Activated naive CD4-positive, alpha-beta T cell treated with anti-CD3 and anti-CD28 coated beads, Interleukin-2, amount 10 ng/mL, durations not matched to agents 7 days and 5 days (primary cell): ENCODE data around the gene GRAP.
"Not testable (repeated sequence)": the region's sequence is repeated elsewhere in the genome, so short reads cannot be mapped to it uniquely, and the experiment has no call there.

Experiments used
- CTCF ChIA-PET: fragments of 350-600 bp; sonication (Branson Sonifier 250); formaldehyde crosslinking; loops from one replicate; lab custom pipeline; 2021; ENCODE audit warnings: antibody characterized with exemption; lab: Charles Lee
- DNase-seq: peaks from one replicate; pipeline ENCODE4 v3.0.0-alpha.2; 2020
- H3K27ac Mint-ChIP-seq: one replicate; pipeline ENCODE4 v1.8.0; 2021; ENCODE audit warnings: mild to moderate bottlenecking, moderate library complexity, mixed read lengths
- H3K27me3 Mint-ChIP-seq: one replicate; pipeline ENCODE4 v1.8.0; 2021; ENCODE audit warnings: mild to moderate bottlenecking, mixed read lengths
- H3K36me3 Mint-ChIP-seq: one replicate; pipeline ENCODE4 v1.8.0; 2021; ENCODE audit warnings: mixed read lengths
- H3K4me1 Mint-ChIP-seq: one replicate; pipeline ENCODE4 v1.8.0; 2021; ENCODE audit warnings: mixed read lengths
- H3K4me3 Mint-ChIP-seq: one replicate; pipeline ENCODE4 v1.8.0; 2021; ENCODE audit warnings: mild to moderate bottlenecking, moderate library complexity, mixed read lengths
- H3K9me3 Mint-ChIP-seq: one replicate; pipeline ENCODE4 v1.8.0; 2021; ENCODE audit warnings: mixed read lengths

Gene GRAP

DNA sequence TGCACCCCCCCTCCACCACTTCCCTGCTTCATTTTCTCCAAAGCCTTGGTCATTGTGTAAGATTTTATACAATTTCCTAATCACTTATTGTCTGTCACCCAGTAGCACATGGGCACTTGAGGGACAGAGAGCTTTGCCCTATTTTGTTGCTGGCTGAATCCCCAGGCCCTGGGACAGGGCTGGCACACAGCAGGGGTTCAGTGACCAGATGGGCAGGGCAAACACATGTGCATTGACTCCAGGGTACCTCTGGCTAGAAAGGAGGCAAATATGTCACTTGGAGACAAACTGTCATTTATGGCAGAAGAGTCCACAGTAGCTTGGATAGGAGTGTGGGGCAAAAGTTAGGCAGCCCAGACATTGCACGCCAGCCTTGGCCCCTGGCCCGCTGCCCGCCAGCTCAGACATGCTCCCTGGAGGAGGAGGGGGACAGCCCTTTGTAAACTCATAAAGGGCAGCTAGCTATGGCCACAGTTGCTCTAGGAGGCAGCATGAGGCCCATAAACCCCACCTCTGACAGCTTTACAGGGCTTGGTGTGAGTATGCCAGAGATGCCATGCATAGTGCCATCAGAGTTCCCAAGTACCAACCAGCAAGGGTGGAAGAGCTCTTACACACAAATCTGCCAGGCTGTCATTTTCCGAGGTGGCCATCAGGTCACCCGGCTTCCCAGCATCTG, 15.8 kb downstream of the GRAP start:
- CTCF ChIA-PET, H3K27me3 Mint-ChIP-seq, H3K36me3 Mint-ChIP-seq, H3K4me1 Mint-ChIP-seq, DNase-seq, H3K9me3 Mint-ChIP-seq, H3K27ac Mint-ChIP-seq, H3K4me3 Mint-ChIP-seq: not testable (repeated sequence)

DNA sequence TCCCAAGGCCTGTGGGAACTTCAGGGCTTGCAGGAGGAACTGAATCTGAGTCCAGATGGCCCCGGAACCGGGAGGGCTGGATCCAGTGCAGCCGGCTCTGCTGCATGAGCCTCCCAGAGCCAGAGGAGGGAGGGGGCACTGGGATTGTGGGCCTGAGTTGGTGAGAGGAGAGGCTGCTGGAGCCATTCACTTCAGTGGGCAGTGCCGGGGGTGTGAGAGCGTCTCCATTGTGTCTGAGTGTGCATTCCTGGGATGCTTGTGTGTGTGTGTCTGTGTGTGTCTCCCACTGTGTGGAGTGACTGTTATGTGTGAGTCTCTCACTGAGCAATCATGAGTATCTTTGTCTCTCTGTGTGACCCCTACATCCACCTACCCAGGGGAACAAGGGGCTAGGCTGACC, 17.0 kb downstream of the GRAP start:
- H3K27ac Mint-ChIP-seq, H3K4me1 Mint-ChIP-seq, DNase-seq, CTCF ChIA-PET, H3K4me3 Mint-ChIP-seq, H3K9me3 Mint-ChIP-seq, H3K36me3 Mint-ChIP-seq, H3K27me3 Mint-ChIP-seq: not testable (repeated sequence)

DNA sequence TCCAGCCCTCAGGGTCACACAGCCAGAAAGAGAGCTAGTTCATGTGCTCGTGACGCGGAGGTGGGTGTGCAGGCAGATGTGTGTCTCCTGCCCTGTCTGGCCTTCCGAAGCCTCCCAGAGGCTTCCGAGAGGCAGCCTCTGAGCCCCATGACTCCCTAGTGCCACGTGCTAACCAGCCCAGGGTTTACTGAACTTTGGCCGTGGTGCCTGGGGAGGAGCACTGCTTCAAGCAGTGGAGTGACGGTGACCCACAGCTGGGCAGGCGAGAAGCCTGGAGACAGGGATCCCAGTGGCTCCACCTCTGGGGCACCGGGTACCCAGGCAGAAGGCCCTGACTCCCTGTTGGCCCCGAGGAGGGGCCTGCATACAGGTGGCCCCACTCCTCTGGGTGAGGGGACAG, 18.1 kb downstream of the GRAP start:
- H3K4me1 Mint-ChIP-seq = peaks cover 13% of the 10 kb centered on the region
- not testable (repeated sequence) for DNase-seq

DNA sequence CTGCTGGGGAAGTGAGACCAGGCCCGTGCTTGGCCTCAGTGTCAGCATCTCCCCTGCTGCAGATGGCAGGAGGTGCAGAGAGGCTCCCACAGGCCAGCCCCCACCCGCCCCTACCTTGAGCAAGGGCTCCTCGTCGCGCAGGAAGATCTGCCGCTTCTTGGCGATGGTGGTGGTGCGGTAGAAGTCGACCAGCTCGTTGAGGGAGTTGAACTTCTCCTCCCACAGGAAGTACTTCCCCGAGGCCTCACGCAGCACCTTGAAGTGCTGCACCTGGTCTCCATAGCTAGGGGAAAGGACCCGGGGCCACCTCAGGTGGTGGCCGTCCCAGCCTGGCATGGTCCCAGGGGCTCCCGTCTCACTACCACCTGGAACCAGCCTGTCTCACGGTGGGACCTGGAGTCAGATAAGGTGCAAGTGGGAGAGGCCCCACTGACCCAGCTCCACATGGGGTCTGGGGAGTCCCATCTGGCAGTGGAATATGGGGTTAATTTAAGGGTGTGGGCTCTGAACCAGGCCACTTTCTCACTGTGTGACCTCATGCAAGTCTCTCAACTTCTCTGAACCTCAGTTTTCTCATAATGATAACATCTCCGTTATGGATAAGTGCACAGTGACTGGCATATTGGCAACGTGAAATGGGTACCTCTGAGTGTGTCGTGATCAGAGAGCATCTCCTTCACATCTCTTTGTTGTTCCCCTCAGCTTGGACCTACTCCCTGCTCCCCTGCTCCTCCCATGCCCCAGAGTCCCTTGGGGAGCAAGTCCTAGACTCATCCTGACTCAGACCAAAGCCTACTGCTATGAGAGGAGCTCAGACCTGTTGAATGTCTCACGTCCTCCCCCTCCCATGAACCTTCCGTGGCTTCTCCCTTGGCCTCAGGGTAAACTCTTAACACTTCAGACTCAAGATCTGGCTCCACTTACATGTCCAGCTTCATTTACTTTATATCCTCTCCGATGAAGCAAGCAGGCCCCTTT, 22.4 kb downstream of the GRAP start:
- H3K27ac Mint-ChIP-seq = peak overlapping the region; percentile 73
- peaks cover 30% of the 10 kb centered on the region for H3K36me3 Mint-ChIP-seq
- no peak overlapping the region for H3K4me3 Mint-ChIP-seq
- H3K27me3 Mint-ChIP-seq = no peaks in the 10 kb centered on the region
- H3K9me3 Mint-ChIP-seq = no peaks in the 10 kb centered on the region
- CTCF ChIA-PET = interaction anchor here (1.5 to 2.3 kb wide), 2 partner anchors 64 to 399 kb away, joined by 4 to 9 read pairs; no protein-coding TSS in a partner anchor
- DNase-seq = peak; percentile 44
- peaks cover 20% of the 10 kb centered on the region for H3K4me1 Mint-ChIP-seq

More for the DNA sequence above, 18.1 kb downstream of the GRAP start:
- peaks cover 10% of the 10 kb centered on the region for H3K36me3 Mint-ChIP-seq
- H3K4me3 Mint-ChIP-seq, H3K27ac Mint-ChIP-seq, CTCF ChIA-PET, H3K9me3 Mint-ChIP-seq, H3K27me3 Mint-ChIP-seq: not testable (repeated sequence)

DNA sequence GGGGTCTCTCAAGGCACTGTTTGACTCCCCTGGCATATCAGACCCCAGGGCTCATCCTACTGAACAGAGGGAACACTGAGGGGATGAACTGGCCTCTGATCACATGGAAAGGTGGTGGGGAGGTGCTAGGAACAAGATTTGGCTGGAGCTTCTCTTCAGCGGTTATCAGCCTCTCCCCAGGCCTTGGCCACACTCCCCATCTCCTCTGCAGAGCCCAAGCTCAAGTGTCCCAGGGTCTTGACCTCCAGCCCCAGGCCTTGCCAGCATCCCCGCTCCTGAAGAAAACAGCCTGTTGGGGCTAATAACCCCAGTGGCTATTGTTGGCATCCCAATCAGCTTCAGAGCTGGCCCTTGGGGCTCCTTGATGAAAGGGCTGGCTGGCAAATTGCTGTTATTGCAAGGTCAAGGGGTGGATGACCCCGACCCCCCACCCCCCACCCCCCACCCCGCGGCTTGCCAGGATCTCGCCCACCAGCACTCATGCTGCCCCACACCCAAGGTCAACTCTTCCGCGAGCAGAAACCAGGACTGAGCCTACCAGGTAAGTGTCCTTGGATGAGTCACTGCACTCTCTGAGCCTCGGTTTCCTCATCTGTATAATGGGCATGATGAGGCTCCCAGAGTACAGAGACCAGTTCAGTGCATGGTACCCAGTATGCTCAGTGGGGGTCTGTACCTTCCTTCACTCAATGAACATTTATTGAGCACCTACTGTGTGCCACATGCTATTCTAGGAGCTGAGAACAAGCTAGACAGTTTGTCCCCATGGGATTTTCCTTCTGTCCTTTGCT, 23.4 kb downstream of the GRAP start:
- no peaks in the 10 kb centered on the region for H3K27me3 Mint-ChIP-seq
- peak overlapping the region; percentile 73 for H3K27ac Mint-ChIP-seq
- CTCF ChIA-PET = interaction anchor here (1.5 to 2.3 kb wide), 2 partner anchors 63 to 398 kb away, joined by 4 to 9 read pairs; no protein-coding TSS in a partner anchor
- H3K4me1 Mint-ChIP-seq = peaks cover 20% of the 10 kb centered on the region
- no peak overlapping the region for H3K4me3 Mint-ChIP-seq
- H3K36me3 Mint-ChIP-seq = peaks cover 36% of the 10 kb centered on the region
- no peak for DNase-seq
- H3K9me3 Mint-ChIP-seq = no peaks in the 10 kb centered on the region

DNA sequence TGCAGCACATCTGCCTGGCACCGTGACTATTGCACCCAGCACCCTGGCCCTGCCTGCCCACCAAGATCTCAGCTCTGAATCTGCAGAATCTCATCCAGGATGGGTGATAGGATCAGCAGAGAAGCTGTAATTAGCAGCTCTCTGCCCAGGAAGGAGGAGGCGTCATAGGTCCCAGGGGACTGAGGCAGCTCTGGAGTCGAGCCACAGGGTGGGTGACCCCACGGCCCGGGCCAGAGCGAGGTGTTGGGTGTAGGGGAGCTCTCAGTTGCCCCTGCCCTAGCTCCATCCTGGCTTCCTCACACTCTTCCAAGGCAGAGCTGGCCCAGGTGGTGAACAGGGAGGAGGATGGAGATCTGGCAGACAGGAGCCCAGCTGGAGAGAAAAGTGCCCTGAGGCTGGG, 24.0 kb downstream of the GRAP start:
- peak overlapping the region; percentile 54 for H3K27ac Mint-ChIP-seq
- H3K4me3 Mint-ChIP-seq = no peak overlapping the region
- peaks cover 20% of the 10 kb centered on the region for H3K4me1 Mint-ChIP-seq
- no peak for DNase-seq
- H3K27me3 Mint-ChIP-seq = peaks cover under 1% of the 10 kb centered on the region
- H3K36me3 Mint-ChIP-seq = peaks cover 36% of the 10 kb centered on the region
- CTCF ChIA-PET = interaction anchor here (1.5 to 2.3 kb wide), 2 partner anchors 61 to 62 kb away, joined by 3 to 9 read pairs; no protein-coding TSS in a partner anchor
- no peaks in the 10 kb centered on the region for H3K9me3 Mint-ChIP-seq

DNA sequence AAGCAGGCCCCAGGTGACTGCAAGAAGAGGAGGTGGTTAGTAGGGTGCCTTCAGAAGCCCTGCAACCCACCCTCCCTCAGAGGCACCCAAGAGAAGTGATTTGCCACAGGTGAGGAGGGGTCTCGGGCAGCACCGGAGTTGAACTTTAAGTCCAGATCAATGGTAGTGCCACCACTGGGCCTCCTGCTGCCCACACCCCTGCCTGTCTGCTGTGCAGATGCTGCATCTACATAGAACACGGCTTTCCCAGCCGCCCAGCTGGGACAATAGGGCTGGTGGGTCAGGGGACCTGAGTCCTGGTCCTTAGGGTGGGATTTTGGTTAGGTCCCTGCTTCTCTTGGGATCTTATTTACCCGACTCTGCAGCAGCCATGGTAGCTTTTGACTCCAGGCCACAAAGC, 24.6 kb downstream of the GRAP start:
- peaks cover 7% of the 10 kb centered on the region for H3K27me3 Mint-ChIP-seq
- no peaks in the 10 kb centered on the region for H3K9me3 Mint-ChIP-seq
- peaks cover 36% of the 10 kb centered on the region for H3K36me3 Mint-ChIP-seq
- H3K4me1 Mint-ChIP-seq = peaks cover 20% of the 10 kb centered on the region
- CTCF ChIA-PET = interaction anchor here (1.5 kb wide), 1 partner anchor 61 kb away, joined by 3 read pairs; no protein-coding TSS in a partner anchor
- DNase-seq = no peak
- H3K27ac Mint-ChIP-seq = peak overlapping the region; percentile 28
- no peak overlapping the region for H3K4me3 Mint-ChIP-seq

DNA sequence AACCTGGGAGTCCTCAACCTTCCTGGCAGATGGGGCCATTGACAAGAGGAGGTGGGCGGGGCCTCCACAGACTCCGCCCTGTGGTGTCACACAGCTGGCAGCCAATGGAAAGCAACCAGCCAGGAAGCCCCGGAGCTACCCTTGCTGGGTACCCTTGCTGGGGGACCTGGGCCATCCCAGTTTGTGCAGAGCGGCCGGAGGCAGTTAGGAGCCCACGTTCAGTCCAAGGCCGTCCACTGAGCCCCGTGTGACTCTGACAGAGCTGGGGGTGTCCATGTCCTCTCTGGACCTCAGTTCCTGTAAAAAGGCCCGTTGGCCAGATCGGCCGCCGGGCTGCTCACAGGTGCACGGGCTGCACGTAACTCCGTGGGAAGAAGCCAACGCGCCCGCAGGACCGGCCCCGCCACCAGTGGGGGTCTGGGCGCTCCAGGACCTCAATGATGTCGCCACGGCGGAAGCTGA, 25.1 kb downstream of the GRAP start:
- DNase-seq = peak; percentile 50
- CTCF ChIA-PET = interaction anchor here (1.5 kb wide), 1 partner anchor 60 kb away, joined by 3 read pairs; no protein-coding TSS in a partner anchor
- Mint-ChIP-seq H3K4me1 (peaks cover 20% of the 10 kb centered on the region), H3K9me3 (no peaks in the 10 kb centered on the region), H3K36me3 (peaks cover 36% of the 10 kb centered on the region), H3K4me3 (no peak overlapping the region), H3K27me3 (peaks cover 11% of the 10 kb centered on the region), H3K27ac (no peak overlapping the region)

DNA sequence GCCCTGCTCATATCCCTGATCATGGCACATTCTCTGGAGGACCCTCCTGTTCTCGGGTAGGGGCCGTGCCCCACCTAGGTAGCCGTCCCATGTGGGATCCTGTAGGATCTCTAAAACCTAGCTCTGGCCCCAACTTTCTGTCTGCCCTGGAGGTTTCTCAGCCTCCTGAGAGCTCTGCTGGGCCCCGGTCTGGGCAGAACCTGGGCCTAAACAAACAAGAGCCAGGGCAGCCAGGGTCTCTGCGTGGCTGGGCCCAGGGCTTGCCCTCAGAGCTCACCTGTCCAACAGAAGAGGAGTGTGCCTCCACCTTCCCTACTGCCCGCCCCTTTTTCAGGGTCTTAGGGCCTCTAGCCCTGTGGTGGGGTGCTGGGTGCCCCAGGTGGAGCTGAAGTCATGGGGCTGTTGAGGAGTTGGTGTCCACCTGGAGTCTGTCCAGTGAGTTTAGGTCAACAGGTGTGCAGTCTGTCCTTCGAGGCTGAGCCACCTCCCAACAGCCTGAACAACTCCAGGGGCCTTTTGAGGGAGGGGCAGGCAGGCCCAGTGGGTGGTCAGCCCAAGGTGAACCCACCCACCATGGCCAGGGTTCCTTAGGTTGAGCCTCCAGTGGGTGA, 25.6 kb downstream of the GRAP start:
- Mint-ChIP-seq H3K36me3 (peaks cover 36% of the 10 kb centered on the region), H3K4me1 (peaks cover 20% of the 10 kb centered on the region), H3K27me3 (peaks cover 17% of the 10 kb centered on the region)
- not testable (repeated sequence) for H3K9me3 Mint-ChIP-seq, DNase-seq, H3K27ac Mint-ChIP-seq, H3K4me3 Mint-ChIP-seq
- CTCF ChIA-PET = interaction anchor here (1.5 kb wide), 1 partner anchor 60 kb away, joined by 3 read pairs; no protein-coding TSS in a partner anchor

DNA sequence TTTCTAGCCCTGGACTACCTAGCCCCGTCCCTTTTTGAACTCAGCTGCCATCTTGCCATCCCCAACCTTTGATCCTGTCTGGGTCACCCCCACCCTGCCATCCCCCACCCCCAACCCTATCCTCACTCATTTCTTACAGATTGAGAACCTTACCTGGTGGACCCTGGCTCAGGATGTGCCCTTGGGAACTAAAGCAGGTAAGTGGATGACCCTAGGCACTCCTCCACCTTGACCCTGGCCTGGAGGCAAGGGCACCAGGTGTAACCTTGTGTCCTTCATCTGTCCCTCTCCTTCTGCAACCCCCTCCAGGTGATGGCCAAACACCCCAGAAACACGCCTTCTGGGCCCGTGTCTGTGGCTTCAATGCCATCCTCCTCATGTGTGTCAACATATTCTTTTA, 26.7 kb downstream of the GRAP start:
- peaks cover 20% of the 10 kb centered on the region for H3K4me1 Mint-ChIP-seq
- H3K27me3 Mint-ChIP-seq = peaks cover 26% of the 10 kb centered on the region
- DNase-seq = no peak
- CTCF ChIA-PET = no interaction called here
- peaks cover 36% of the 10 kb centered on the region for H3K36me3 Mint-ChIP-seq
- H3K9me3 Mint-ChIP-seq = no peaks in the 10 kb centered on the region
- peak overlapping the region; percentile 73 for H3K27ac Mint-ChIP-seq
- H3K4me3 Mint-ChIP-seq = no peak overlapping the region

DNA sequence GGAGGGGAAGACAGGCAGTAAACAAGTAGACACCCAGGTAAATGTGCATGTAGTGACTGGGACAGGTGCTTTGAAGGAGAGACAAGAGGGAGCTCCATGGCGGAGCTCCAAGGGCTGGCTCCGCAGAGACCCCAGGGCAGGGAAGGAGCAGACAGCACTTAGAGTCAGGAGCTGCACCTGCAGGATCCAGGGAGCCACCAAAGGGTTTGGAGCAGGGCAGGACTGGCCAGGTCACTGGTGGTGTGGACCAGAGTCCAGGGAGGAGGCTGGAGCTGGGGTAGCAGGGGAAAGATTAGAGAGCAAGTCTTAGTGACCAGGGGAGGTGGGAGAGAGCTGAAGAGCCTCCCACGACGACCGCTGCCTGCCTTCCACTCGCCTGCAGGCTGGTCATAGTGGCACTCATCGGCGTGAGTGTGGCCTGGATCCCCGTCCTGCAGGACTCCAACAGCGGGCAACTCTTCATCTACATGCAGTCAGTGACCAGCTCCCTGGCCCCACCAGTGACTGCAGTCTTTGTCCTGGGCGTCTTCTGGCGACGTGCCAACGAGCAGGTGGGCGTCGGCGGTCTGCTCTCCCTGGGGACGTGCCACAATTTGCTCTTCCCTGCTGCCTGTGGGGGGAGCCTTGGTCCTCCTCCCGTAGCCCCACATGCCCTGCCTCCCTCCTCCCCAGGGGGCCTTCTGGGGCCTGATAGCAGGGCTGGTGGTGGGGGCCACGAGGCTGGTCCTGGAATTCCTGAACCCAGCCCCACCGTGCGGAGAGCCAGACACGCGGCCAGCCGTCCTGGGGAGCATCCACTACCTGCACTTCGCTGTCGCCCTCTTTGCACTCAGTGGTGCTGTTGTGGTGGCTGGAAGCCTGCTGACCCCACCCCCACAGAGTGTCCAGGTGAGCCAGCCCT, 27.5 kb downstream of the GRAP start:
- H3K27ac Mint-ChIP-seq = peak overlapping the region; percentile 53
- peaks cover 31% of the 10 kb centered on the region for H3K36me3 Mint-ChIP-seq
- no peak overlapping the region for H3K4me3 Mint-ChIP-seq
- H3K9me3 Mint-ChIP-seq = no peaks in the 10 kb centered on the region
- peaks cover 13% of the 10 kb centered on the region for H3K4me1 Mint-ChIP-seq
- peaks cover 32% of the 10 kb centered on the region for H3K27me3 Mint-ChIP-seq
- no peak for DNase-seq
- CTCF ChIA-PET = no interaction called here

DNA sequence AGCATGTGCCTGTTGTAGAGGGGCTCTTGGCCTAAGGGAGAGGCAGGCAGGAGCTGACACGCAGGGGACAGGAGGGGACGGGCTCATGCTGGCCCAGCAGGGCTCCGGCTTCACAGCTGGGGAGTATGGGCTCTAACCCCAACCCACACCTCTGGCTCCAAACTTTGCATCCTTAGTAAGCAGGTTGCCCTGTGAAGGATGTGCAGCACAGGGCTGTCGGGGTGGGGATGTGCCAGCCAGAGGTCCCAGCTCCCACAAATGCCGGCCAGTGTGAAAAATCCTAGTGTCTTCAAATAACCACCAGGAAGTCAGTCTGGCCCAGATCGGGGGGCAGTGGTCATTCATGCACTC, 28.2 kb downstream of the GRAP start:
- DNase-seq = no peak
- Mint-ChIP-seq H3K27ac (no peak overlapping the region), H3K27me3 (peaks cover 38% of the 10 kb centered on the region), H3K9me3 (no peaks in the 10 kb centered on the region), H3K4me3 (no peak overlapping the region), H3K4me1 (peaks cover 6% of the 10 kb centered on the region), H3K36me3 (peaks cover 25% of the 10 kb centered on the region)
- CTCF ChIA-PET = no interaction called here
